HG03460 (cell line): ENCODE results near the gene ALOX15B.
"Not testable (repeated sequence)": the region's sequence is repeated elsewhere in the genome, so short reads cannot be mapped to it uniquely, and the experiment has no call there.

ENCODE experiments used
- ATAC-seq: cut with Tn5 transposase; IDR thresholded peaks from one replicate; pipeline ENCODE4 v1.9.1; 2021; ENCODE audit not compliant: unreplicated experiment

The ALOX15B gene

DNA sequence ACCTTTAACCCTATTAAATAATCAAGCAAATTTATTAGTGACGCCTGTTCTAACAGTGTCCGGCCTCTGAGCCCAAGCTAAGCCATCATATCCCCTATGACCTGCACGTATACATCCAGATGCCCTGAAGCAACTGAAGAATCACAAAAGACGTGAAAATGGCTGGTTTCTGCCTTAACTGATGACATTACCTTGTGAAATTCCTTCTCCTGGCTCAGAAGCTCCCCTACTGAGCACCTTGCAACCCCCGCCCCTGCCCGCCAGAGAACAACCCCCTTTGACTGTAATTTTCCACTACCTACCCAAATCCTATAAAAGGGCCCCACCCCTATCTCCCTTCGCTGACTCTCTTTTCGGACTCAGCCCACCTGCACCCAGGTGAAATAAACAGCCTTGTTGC, 23.0 kb downstream of the ALOX15B start:
- not testable (repeated sequence) for ATAC-seq

- ATAC-seq: no peak
Measured at GRCh38 chr17:8062435-8062806, 23.6 kb downstream of the ALOX15B start.

DNA sequence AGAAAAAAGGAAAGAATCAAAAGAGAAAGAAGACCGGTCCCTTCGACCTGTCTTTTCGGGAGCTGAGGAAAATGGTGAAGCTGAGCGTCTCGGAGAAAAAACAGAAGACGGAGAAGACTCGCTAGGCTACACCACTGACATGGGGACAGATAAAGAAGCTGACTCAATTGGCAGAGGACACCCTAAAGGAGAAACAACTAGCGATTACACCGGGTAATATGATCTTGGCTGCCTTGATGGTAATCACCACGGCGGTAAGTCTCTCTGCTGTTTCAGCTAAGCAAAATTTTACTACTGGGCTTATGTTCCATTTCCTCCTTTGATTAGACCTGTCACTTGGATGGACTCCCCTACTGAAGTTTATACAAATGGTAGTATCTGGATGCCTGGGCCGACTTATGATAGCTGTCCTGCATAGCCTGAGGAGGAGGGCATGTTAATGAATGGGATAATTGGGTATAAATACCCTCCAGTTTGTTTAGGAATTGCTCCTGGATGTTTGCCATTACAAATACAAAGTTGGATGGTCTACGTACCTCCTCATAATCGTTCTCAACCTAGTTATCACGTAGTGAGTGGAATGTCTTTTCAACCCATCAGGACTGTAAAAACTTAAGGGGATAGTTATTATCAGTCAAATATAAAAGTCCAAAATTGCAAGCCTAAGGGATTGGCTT, 24.1 kb downstream of the ALOX15B start:
- no peak for ATAC-seq

GRCh38 chr17:8063761-8064534, 25.1 kb downstream of the ALOX15B start:
- no peak for ATAC-seq

GRCh38 chr17:8064561-8065019, 25.7 kb downstream of the ALOX15B start:
- no peak for ATAC-seq

DNA sequence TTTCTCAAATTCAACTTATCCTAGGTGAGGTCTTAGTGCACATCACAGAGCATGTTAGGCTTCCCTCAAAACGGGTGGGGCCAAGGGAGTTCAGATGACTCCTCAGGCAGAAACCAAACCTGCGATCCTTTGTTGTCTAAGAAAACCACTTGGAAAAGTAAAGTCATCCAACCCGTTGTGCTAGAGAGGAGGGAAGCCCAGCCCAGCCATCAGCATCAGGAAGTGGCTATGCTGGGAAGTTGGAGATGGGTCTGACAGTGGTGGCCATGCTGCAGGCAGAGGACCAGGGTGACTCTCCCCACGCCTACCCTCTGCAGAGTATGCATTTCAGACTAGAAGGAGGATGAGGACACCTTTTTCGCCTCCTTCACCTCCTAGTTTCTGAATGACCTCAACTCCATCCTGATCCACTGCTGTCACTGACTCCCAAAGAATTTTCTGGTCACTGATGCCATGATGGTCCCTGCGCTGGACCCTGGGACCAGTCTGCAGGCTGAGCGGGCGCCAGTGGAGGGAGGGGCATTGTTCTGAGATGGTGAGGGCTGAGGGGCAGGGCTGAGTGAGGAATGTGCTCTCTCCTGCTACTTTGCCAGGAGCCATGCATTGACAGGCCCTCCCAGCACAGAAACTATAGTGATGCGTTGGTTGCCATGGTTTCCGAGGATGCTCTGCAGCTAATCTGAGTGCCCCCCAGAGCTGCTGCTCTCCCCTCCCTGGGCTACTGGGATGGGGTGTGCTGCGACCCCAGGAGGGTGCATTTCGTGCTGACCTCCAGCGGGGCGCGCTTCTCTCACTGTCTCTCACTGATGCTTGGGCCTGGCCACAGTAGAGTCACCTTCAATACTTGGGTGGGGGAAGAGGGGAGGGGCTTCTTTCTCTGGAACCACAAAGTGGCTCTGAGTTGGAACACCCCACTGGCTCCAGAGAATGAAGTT, 28.2 kb downstream of the ALOX15B start:
- ATAC-seq: no peak

GRCh38 chr17:8067806-8068205, 28.9 kb downstream of the ALOX15B start:
- no peak for ATAC-seq

DNA sequence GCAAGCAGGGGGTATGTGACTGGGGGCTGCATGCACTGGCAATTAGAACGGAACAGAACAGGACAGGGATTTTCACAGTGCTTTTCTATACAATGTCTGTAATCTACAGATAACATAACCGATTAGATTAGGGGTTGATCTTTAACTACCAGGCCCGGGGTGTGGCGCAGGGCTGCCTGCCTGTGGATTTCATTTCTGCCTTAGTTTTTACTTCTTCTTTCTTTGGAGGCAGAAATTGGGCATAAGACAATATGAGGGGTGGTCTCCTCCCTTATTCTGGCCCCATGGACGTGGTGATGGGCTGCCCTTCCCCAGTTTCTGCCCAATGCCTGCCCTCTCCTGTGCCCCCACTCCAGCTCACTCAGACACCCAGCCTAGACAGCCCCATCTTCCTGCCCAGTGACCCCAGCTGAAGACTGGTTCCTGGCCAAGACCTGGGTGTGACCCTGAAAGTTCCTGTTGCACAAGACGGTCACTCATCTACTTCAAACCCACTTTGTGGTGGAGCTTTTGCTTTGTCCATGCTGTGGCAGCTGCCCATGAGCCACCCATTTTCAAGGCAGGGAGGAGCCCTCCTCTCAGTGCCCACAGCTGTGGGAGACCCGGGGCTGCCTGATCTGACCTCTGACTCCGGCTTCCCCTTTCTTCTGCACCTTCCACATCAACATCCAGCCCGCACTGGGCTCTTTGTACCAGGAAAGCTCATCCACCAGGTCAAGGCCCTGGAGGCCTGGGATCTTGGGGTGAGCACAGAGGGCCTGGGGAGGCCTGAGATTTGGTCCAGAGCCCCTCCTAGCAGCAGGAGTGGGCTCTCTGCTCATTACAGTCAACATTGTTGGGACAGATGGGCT, 30.1 kb downstream of the ALOX15B start:
- no peak for ATAC-seq

GRCh38 chr17:8069587-8069860, 30.7 kb downstream of the ALOX15B start:
- no peak for ATAC-seq

GRCh38 chr17:8071496-8071895, 32.6 kb downstream of the ALOX15B start:
- ATAC-seq: no peak

DNA sequence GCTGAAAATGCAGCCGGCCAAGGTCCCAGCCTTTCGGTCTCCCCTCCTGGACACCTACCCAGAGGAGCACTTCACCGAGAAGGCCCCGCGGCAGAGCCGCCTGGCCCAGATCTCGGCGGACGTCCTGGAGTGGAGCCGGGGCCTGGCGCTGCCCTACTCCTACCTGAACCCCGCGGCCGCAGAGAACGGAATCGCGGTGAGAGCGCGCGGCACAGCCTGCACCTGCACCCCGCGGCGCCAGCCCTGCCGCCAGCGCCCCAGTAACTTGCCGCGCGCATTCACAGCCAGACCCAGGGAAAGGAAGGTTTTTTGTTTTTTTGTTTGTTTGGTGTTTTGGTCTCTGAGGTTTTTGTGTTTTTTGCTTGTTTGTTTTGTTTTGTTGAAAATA, 33.5 kb downstream of the ALOX15B start:
- no peak for ATAC-seq

GRCh38 chr17:8072729-8073461, 34.0 kb downstream of the ALOX15B start:
- ATAC-seq: no peak

DNA sequence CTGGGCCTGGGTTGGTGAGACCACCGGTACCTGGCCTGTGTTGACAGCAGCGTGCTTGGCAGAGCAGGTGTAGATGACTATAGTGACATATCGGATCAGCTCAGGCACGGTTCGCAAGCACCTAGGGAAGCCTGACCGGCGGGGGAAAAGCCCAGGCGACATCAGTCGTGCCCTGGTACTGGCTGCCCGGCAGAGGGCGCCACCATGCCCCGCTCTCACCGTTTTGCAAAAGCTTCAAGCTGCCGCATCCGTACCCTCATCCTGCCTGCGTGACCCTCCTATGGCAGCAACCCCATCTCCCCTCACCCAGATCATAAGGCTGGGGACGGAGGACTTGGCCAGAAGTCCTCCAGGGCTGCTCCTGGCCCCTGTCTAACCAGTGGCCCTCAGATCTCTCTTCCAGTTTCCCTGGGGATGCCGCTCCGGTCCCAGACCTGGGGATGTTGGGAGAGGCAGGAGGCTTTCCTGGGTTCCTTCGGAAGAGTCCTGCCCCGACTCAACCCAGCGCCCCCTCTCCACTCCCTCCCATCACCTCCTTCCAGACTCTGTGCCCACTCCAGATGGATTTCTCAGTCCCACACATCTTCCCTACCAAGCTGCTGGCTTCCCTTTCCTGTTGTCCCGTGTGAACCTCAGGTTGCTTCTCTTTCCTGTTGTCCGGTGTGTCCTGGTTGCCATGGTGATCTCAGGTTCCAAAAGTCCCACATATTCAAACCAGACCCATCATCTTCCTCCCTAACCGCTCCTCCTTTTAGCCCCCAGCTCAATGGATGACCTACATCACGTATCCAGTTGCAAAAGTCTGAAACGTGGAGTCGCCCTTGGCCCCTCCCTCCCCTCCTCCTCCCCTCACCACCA, 35.0 kb downstream of the ALOX15B start:
- ATAC-seq: no peak

DNA sequence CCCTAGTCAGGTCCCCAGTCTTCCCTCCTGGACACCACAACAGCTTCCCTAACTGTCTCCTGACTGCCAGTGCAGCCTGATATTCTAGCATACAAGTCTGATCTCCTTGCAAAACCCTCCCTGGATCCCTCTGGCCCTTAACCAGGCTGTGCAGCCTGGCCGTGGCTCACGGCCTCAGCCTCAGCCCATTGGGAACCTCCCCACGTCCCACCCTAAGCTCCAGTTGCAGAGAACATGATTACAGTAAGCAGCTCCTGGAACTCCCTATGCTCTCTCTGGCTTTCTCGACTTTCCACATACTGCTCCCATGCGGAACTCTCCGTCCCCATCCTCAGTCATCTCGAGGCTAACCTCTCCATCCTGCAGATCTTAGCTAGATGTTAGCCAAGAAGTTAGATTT, 35.7 kb downstream of the ALOX15B start:
- no peak for ATAC-seq

DNA sequence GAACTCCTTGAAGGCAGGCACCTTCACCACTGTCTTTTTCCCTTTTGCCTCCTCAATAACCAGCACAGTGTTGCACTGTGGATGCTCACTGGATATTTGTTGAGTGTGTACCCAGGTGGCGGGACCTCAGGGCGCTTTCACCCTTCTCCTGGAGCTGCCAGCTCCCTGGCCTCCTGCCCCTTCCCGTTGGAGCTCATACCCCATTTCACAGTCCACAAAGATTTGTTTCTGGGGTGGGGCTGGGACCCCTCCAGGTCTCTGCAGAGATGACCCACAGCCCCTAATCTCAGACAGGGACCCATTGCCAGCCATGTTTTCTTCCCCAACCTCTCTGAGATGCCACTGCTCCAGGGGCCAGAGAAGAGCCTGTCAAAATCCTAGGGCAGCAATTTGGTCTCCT, 36.2 kb downstream of the ALOX15B start:
- no peak for ATAC-seq

DNA sequence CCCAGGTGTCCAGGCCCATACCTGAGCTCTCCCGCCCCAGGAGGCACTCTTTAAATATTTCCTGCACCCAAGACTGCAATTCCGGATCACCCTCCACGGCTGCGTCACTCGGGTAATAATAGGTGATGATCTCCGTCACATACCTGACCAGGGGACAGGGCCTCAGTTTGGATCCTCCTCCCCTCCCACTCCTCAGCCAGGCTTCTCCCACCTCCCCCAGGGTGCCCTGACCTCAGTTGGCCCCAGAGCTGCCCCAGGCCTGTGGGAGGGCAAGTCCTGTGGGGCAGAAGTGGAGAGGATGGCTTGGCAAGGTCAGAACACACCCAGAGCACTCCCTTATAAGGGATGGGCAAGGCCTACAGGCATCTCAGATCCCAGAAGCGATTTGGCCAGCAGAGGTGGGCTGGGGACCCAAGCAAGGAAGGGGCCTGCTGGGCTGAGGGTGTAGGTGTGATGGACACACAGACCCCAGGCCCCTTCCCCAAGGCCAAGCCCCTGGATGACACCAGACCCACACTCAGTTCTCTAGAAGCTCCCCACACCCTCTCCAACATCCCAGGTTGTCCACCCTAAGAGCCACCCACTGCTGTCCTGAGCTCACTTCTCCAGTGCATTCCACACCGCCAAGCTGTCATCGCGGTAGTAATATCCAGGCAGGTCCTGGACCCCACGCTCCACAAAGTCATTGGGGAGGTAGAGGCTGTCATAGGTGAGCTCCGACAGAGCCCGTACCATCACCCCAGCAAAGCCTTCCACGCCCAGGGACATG, 36.9 kb downstream of the ALOX15B start:
- no peak for ATAC-seq

GRCh38 chr17:8076502-8077266, 37.8 kb downstream of the ALOX15B start:
- no peak for ATAC-seq

DNA sequence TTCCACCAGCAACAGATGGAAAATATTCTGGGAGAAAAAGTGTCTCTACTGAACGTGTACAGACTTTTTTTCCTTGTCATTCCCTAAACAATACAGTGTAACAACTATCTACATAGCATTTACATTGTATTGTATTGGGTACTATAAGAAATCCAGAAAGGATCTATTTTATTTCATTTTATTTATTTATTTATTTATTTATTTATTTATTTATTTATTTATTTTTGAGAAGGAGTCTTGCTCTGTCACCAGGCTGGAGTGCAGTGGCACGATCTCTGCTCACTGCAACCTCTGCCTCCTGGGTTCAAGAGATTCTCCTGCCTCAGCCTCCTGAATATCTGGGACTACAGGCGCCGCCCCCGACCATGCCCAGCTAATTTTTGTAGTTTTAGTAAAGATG, 39.1 kb downstream of the ALOX15B start:
- ATAC-seq: not testable (repeated sequence)
